Gastrocnemius medialis (tissue), 4 donors: ENCODE results near the gene TM2D3. TPM values are rescaled to one million over a fixed set of nuclear protein-coding genes. Genes with fewer than 3 reads are reported as not detected.

Experiments
- ATAC-seq, 2 donors: fragments of 150-250 bp; one replicate each; pipeline ENCODE4 v1.9.1; 2016
- DNase-seq, 2 donors: peaks; one replicate each; pipeline ENCODE4 v3.0.0-alpha.2; 2019
- H3K27ac ChIP-seq, 4 donors: fragments of 200-600 bp; sonication (generic); 1 replicate in 1 of 4; 2 replicates in 3 of 4; pipeline ENCODE4 v1.5.1; 2016 to 2018; ENCODE audit warnings: mild to moderate bottlenecking in 2 of 4, moderate library complexity in 1 of 4
- H3K27me3 ChIP-seq, 3 donors: fragments of 200-600 bp; sonication (generic) in 2 of 3; 1 replicate in 1 of 3; 2 replicates in 2 of 3; pipeline versions ENCODE4 v1.5.1 to v1.6.0; 2016 to 2019; ENCODE audit warnings: mild to moderate bottlenecking in 1 of 3, moderate library complexity in 1 of 3
- H3K36me3 ChIP-seq, 2 donors: fragments of 200-600 bp; sonication (generic) in 1 of 2; one replicate each; pipeline ENCODE4 v1.5.1; 2017 to 2018
- H3K4me1 ChIP-seq, 2 donors: fragments of 200-600 bp; sonication (generic) in 1 of 2; one replicate each; pipeline ENCODE4 v1.5.1; 2016 to 2017; ENCODE audit warnings: mild to moderate bottlenecking in 2 of 2
- H3K4me3 ChIP-seq, 4 donors: fragments of 200-600 bp; sonication (generic) in 3 of 4; 1 replicate in 1 of 4; 2 replicates in 3 of 4; pipeline ENCODE4 v1.5.1; 2016 to 2019; ENCODE audit warnings: mild to moderate bottlenecking in 2 of 4
- H3K9me3 ChIP-seq, 3 donors: fragments of 200-600 bp; sonication (generic) in 2 of 3; 1 replicate in 1 of 3; 2 replicates in 2 of 3; pipeline ENCODE4 v1.5.1; 2016 to 2019
- CTCF ChIP-seq, 5 experiments: fragments of 450-650 bp in 3 of 5; fragments of 200-600 bp in 2 of 5; sonication (generic) in 2 of 5; IDR thresholded peaks in 4 of 5; conservative IDR thresholded peaks in 1 of 5; 1 replicate in 4 of 5; 2 replicates in 1 of 5; pipeline ENCODE4 v1.5.1; 2016 to 2019; ENCODE audit warnings: antibody characterized with exemption in 5 of 5, mild to moderate bottlenecking in 3 of 5, moderate library complexity in 3 of 5
- POLR2A ChIP-seq, 2 donors: fragments of 450-650 bp; IDR thresholded peaks; one replicate each; pipeline ENCODE4 v1.6.1; 2017; ENCODE audit warnings: antibody characterized with exemption in 2 of 2, mild to moderate bottlenecking in 2 of 2, moderate library complexity in 2 of 2
- in situ Hi-C, 4 donors: fragments of 200-750 bp; cut with MboI; loops; one replicate each; pipeline versions ENCODE4 v1.15.0 to v1.8.0; 2017; ENCODE audit warnings: low sequenced_read_pairs in 4 of 4
- intact Hi-C: fragments of 100-400 bp; cut with DNase I; formaldehyde crosslinking; loops from one replicate; pipeline ENCODE4 v1.15.1; 2023; ENCODE audit warnings: low total_unique reads
- total RNA-seq, 4 donors: library from RNA; depleted of rRNA; stranded (reverse); fragments of >200 nt; gene quantifications; one replicate each; pipeline versions ENCODE4 v1.1.0 to v1.2.3, GENCODE V29; 2016

TM2D3 gene
- total RNA-seq, 4 donors from 2014 or later, result 41.5 to 101 (median 51.9) TPM

- no peaks in the 10 kb centered on the region for H3K9me3 ChIP-seq
- H3K4me1 ChIP-seq, result no peaks in the 10 kb centered on the region
- TF ChIP-seq CTCF (IDR thresholded peaks at IDR 0.05 in 4 of 5, conservative IDR thresholded peaks at IDR 0.05 in 1 of 5) (no peak), POLR2A (IDR thresholded peaks at IDR 0.05) (no peak)
- no peak overlapping the region for H3K27ac ChIP-seq
- H3K36me3 ChIP-seq, result peaks cover 0 to 59% of the 10 kb centered on the region in 2 donors
- ATAC-seq, result no peak
- in situ Hi-C loops, result no loop called here
- H3K4me3 ChIP-seq, result no peak overlapping the region
- intact Hi-C loops, result no loop called here
- no peaks in the 10 kb centered on the region for H3K27me3 ChIP-seq
- no peak for DNase-seq
Observed at GRCh38 chr15:101694261-101694660, 42.1 kb upstream of the TM2D3 start.

DNA sequence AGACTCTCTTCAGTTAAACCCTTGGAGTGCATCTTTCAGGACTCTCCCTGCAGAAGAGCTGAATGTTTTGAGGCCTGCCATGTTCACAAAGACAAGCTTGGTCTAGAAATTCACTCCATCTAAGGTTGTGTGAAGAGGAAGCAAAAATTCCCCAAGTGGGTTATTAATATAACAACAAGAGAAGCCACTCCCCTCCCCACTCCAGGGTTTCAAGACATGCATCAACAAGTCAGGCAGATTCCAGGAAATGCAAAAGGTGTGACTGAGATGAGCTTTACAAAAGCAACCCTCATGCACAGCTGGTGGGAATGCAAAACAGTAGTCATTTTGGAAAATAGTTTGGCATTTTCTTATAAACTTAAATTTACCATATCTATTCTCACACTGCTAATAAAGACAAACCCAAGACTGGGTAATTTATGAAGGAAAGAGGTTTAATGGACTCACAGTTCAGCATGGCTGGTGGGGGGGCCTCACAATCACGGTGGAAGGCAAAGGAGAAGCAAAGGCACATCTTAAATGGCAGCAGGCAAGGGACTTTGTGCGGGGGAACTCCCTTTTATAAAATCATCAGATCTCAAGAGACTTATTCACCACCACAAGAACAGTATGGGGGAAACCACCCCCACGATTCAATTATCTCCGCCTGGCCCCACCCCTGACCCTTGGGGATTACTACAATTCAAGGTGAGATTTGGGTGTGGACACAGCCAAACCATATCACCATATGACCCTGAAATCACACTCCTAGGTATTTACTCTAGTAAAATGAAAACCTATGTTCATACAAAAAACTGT, 40.8 kb upstream of the TM2D3 start:
- DNase-seq, result no peak
- Histone ChIP-seq H3K4me1 (no peaks in the 10 kb centered on the region), H3K27me3 (no peaks in the 10 kb centered on the region), H3K36me3 (peaks cover 0 to 46% of the 10 kb centered on the region in 2 donors), H3K9me3 (no peaks in the 10 kb centered on the region), H3K4me3 (no peak overlapping the region), H3K27ac (no peak overlapping the region)
- in situ Hi-C loops (no loop called here), intact Hi-C loops (no loop called here)
- no peak for ATAC-seq
- no peak for TF ChIP-seq POLR2A (IDR thresholded peaks at IDR 0.05)
- TF ChIP-seq CTCF (IDR thresholded peaks at IDR 0.05 in 4 of 5, conservative IDR thresholded peaks at IDR 0.05 in 1 of 5), result no peak

- no peaks in the 10 kb centered on the region for H3K27me3 ChIP-seq
- intact Hi-C loops (no loop called here), in situ Hi-C loops (no loop called here)
- H3K36me3 ChIP-seq, result peaks cover 0 to 28% of the 10 kb centered on the region in 2 donors
- no peak overlapping the region for H3K27ac ChIP-seq
- no peak for ATAC-seq
- no peak for TF ChIP-seq CTCF (IDR thresholded peaks at IDR 0.05 in 4 of 5, conservative IDR thresholded peaks at IDR 0.05 in 1 of 5)
- no peak for TF ChIP-seq POLR2A (IDR thresholded peaks at IDR 0.05)
- no peaks in the 10 kb centered on the region for H3K9me3 ChIP-seq
- no peaks in the 10 kb centered on the region for H3K4me1 ChIP-seq
- no peak overlapping the region for H3K4me3 ChIP-seq
- no peak for DNase-seq
Observed at GRCh38 chr15:101689901-101690300, 37.7 kb upstream of the TM2D3 start.

- peaks cover 0 to 37% of the 10 kb centered on the region in 2 donors for H3K36me3 ChIP-seq
- H3K4me1 ChIP-seq, result no peaks in the 10 kb centered on the region
- no peak overlapping the region for H3K4me3 ChIP-seq
- ATAC-seq, result no peak
- no peak overlapping the region for H3K27ac ChIP-seq
- DNase-seq, result no peak
- no peak for TF ChIP-seq CTCF (IDR thresholded peaks at IDR 0.05 in 4 of 5, conservative IDR thresholded peaks at IDR 0.05 in 1 of 5)
- no peak for TF ChIP-seq POLR2A (IDR thresholded peaks at IDR 0.05)
- H3K9me3 ChIP-seq, result no peaks in the 10 kb centered on the region
- in situ Hi-C loops (no loop called here), intact Hi-C loops (no loop called here)
- no peaks in the 10 kb centered on the region for H3K27me3 ChIP-seq
Observed at GRCh38 chr15:101686718-101687117, 34.5 kb upstream of the TM2D3 start.
